T follicular helper cell (primary cell): ENCODE data around the gene RAPGEF2.
"Not testable (repeated sequence)": the region's sequence is repeated elsewhere in the genome, so short reads cannot be mapped to it uniquely, and the experiment has no call there.

Experiments
- DNase-seq: peaks from one replicate; pipeline ENCODE4 v3.0.0-alpha.2; 2020; ENCODE audit warnings: low read depth

RAPGEF2 gene

GRCh38 chr4:159240687-159241086, 137.8 kb downstream of the RAPGEF2 start:
- no peak for DNase-seq

GRCh38 chr4:159242427-159242826, 139.5 kb downstream of the RAPGEF2 start:
- no peak for DNase-seq

GRCh38 chr4:159248384-159249178, 145.7 kb downstream of the RAPGEF2 start:
- DNase-seq, result no peak

GRCh38 chr4:159250751-159251325, 148.0 kb downstream of the RAPGEF2 start:
- DNase-seq, result no peak

- not testable (repeated sequence) for DNase-seq
These were observed 148.7 kb downstream of the RAPGEF2 start for GRCh38 chr4:159251580-159251979.

- no peak for DNase-seq
These were observed 149.6 kb downstream of the RAPGEF2 start for GRCh38 chr4:159252491-159252890.

GRCh38 chr4:159256037-159256436, 153.2 kb downstream of the RAPGEF2 start:
- no peak for DNase-seq

GRCh38 chr4:159258889-159259560, 156.1 kb downstream of the RAPGEF2 start:
- DNase-seq, result no peak

GRCh38 chr4:159264057-159264456, 161.2 kb downstream of the RAPGEF2 start:
- no peak for DNase-seq

- DNase-seq, result no peak
These were observed 164.3 kb downstream of the RAPGEF2 start for GRCh38 chr4:159266981-159267868.

GRCh38 chr4:159267869-159268285, 165.0 kb downstream of the RAPGEF2 start:
- DNase-seq, result no peak

GRCh38 chr4:159268607-159269006, 165.7 kb downstream of the RAPGEF2 start:
- no peak for DNase-seq

GRCh38 chr4:159269116-159269515, 166.2 kb downstream of the RAPGEF2 start:
- no peak for DNase-seq

GRCh38 chr4:159269956-159270355, 167.1 kb downstream of the RAPGEF2 start:
- no peak for DNase-seq

- DNase-seq, result no peak
These were observed 169.0 kb downstream of the RAPGEF2 start for GRCh38 chr4:159271856-159272255.

GRCh38 chr4:159272273-159273140, 169.6 kb downstream of the RAPGEF2 start:
- no peak for DNase-seq

GRCh38 chr4:159273141-159273438, 170.2 kb downstream of the RAPGEF2 start:
- no peak for DNase-seq

GRCh38 chr4:159273841-159274240, 171.0 kb downstream of the RAPGEF2 start:
- DNase-seq, result no peak

- DNase-seq, result no peak
These were observed 175.5 kb downstream of the RAPGEF2 start for GRCh38 chr4:159278399-159278798.

GRCh38 chr4:159279084-159279483, 176.2 kb downstream of the RAPGEF2 start:
- no peak for DNase-seq
